H1 (cell line): ENCODE data around the gene DDX56. TPM values are rescaled to one million over a fixed set of nuclear protein-coding genes. Genes with fewer than 3 reads are reported as not detected.
"Not testable (repeated sequence)": the region's sequence is repeated elsewhere in the genome, so short reads cannot be mapped to it uniquely, and the experiment has no call there.

Source experiments
- CTCF ChIA-PET: fragments of 300-600 bp; sonication (Branson Sonifier 250); formaldehyde crosslinking; loops from one replicate; lab custom pipeline; 2021; ENCODE audit not compliant: partially characterized antibody; lab: Charles Lee
- POLR2A ChIA-PET: fragments of 300-600 bp; sonication (Branson Sonifier 250); formaldehyde crosslinking; loops from one replicate; lab custom pipeline; 2021; ENCODE audit warnings: inconsistent platforms; ENCODE audit not compliant: partially characterized antibody; lab: Charles Lee
- DNase-seq, 2 experiments: peaks; one replicate each; pipeline versions ENCODE4 v3.0.0 to v3.0.0-alpha.2; 2010 to 2022; ENCODE audit warnings: low spot score in 2 of 2, low read depth in 1 of 2, mixed read lengths in 1 of 2
- FAIRE-seq: peaks from 2 replicates; lab custom pipeline; 2011; peaks lifted over from hg19 to GRCh38; lab: Jason Lieb, UNC
- H2AFZ ChIP-seq: 2 replicates; pipeline ENCODE4 v1.8.1; 2012; ENCODE audit warnings: low read length, inconsistent platforms
- H2AK5ac ChIP-seq: 2 replicates; pipeline ENCODE4 v1.6.1; 2013; ENCODE audit warnings: low read depth, low read length
- H2BK120ac ChIP-seq: replicated peaks from 2 replicates; pipeline ENCODE3; 2013; ENCODE audit warnings: low read depth, low read length, inconsistent platforms
- H2BK12ac ChIP-seq: 2 replicates; pipeline ENCODE4 v1.6.1; 2013; ENCODE audit warnings: low read depth, low read length
- H2BK15ac ChIP-seq: 2 replicates; pipeline ENCODE4 v1.6.1; 2013; ENCODE audit warnings: low read length
- H2BK20ac ChIP-seq: 2 replicates; pipeline ENCODE4 v1.6.1; 2013; ENCODE audit warnings: low read length
- H2BK5ac ChIP-seq: 2 replicates; pipeline ENCODE4 v1.6.1; 2013; ENCODE audit warnings: low read depth, low read length
- H3K14ac ChIP-seq: 2 replicates; pipeline ENCODE4 v1.6.1; 2013; ENCODE audit warnings: inconsistent platforms; ENCODE audit not compliant: insufficient read length
- H3K18ac ChIP-seq: 2 replicates; pipeline ENCODE4 v1.6.1; 2013; ENCODE audit warnings: low read length; ENCODE audit errors: extremely low read depth
- H3K23ac ChIP-seq: 2 replicates; pipeline ENCODE4 v1.6.1; 2013; ENCODE audit warnings: inconsistent platforms; ENCODE audit not compliant: insufficient read length
- H3K23me2 ChIP-seq: 2 replicates; pipeline ENCODE4 v1.6.1; 2013; ENCODE audit warnings: low read depth, low read length
- H3K27ac ChIP-seq: 2 replicates; pipeline ENCODE4 v1.6.1; 2011; ENCODE audit warnings: low read depth, low read length, inconsistent platforms
- H3K27me3 ChIP-seq, 4 experiments: replicated peaks in 1 of 4; 1 replicate in 1 of 4; 2 replicates in 3 of 4; pipeline versions ENCODE4 v1.6.1 to v1.8.1; 2011 to 2013; ENCODE audit warnings: low read length in 3 of 4, mild to moderate bottlenecking in 3 of 4, inconsistent platforms in 2 of 4, mixed read lengths in 2 of 4, moderate library complexity in 1 of 4; ENCODE audit not compliant: control insufficient read depth in 3 of 4, insufficient read depth in 3 of 4; ENCODE audit errors: extremely low read depth in 1 of 4
- H3K36me3 ChIP-seq, 4 experiments: 2 replicates each; pipeline versions ENCODE4 v1.6.1 to v1.8.1; 2011 to 2013; ENCODE audit warnings: mild to moderate bottlenecking in 4 of 4, low read length in 3 of 4, moderate library complexity in 2 of 4, control low read depth in 1 of 4, inconsistent platforms in 1 of 4; ENCODE audit not compliant: insufficient read depth in 4 of 4, control insufficient read depth in 2 of 4
- H3K4ac ChIP-seq: replicated peaks from 2 replicates; pipeline ENCODE3; 2013; ENCODE audit warnings: low read length, low read depth, mixed read lengths, inconsistent platforms; ENCODE audit not compliant: insufficient read length
- H3K4me1 ChIP-seq, 4 experiments: replicated peaks in 1 of 4; 1 replicate in 1 of 4; 2 replicates in 3 of 4; pipeline versions ENCODE4 v1.6.1 to v1.8.1; 2011 to 2013; ENCODE audit warnings: low read length in 3 of 4, inconsistent platforms in 2 of 4, mixed read lengths in 1 of 4; ENCODE audit not compliant: insufficient read depth in 4 of 4, control insufficient read depth in 3 of 4
- H3K4me2 ChIP-seq, 2 experiments: 2 replicates each; pipeline versions ENCODE4 v1.6.1 to v1.8.1; 2011 to 2013; ENCODE audit warnings: low read depth in 2 of 2, low read length in 2 of 2, control low read depth in 1 of 2, inconsistent platforms in 1 of 2, mild to moderate bottlenecking in 1 of 2; ENCODE audit not compliant: insufficient read depth in 1 of 2
- H3K4me3 ChIP-seq, 4 experiments: fragments of 200-600, 300-600 bp in 1 of 4; sonication (generic), shearing (Covaris generic), sonication (Bioruptor Twin) in 1 of 4; 2 replicates each; pipeline versions ENCODE4 v1.5.1 to v1.8.1; 2011 to 2016; ENCODE audit warnings: low read length in 4 of 4, low read depth in 3 of 4, control low read depth in 2 of 4, inconsistent platforms in 2 of 4, mild to moderate bottlenecking in 2 of 4, mixed read lengths in 1 of 4, moderate library complexity in 1 of 4; ENCODE audit not compliant: insufficient read depth in 2 of 4; ENCODE audit errors: extremely low read depth in 1 of 4
- H3K56ac ChIP-seq: replicated peaks from 2 replicates; pipeline ENCODE3; 2013; ENCODE audit warnings: low read depth, mild to moderate bottlenecking, mixed read lengths, low read length, inconsistent platforms; ENCODE audit not compliant: insufficient read length
- H3K79me1 ChIP-seq: 2 replicates; pipeline ENCODE4 v1.6.1; 2013; ENCODE audit warnings: low read depth, low read length, control low read depth
- H3K79me2 ChIP-seq, 2 experiments: 2 replicates each; pipeline versions ENCODE4 v1.6.1 to v1.8.1; 2012 to 2013; ENCODE audit warnings: low read length in 2 of 2, mild to moderate bottlenecking in 2 of 2, inconsistent platforms in 1 of 2; ENCODE audit not compliant: insufficient read depth in 2 of 2, control insufficient read depth in 1 of 2
- H3K9ac ChIP-seq, 4 experiments: replicated peaks in 1 of 4; 1 replicate in 1 of 4; 2 replicates in 3 of 4; pipeline versions ENCODE4 v1.6.1 to v1.8.1; 2011 to 2013; ENCODE audit warnings: low read depth in 3 of 4, low read length in 3 of 4, control low read depth in 2 of 4, mild to moderate bottlenecking in 2 of 4, moderate library complexity in 2 of 4, inconsistent platforms in 1 of 4; ENCODE audit errors: extremely low read depth in 1 of 4
- H3K9me3 ChIP-seq, 2 experiments: 2 replicates each; pipeline versions ENCODE4 v1.6.1 to v1.8.1; 2012 to 2013; ENCODE audit warnings: mild to moderate bottlenecking in 2 of 2, moderate library complexity in 2 of 2, control low read depth in 1 of 2, inconsistent platforms in 1 of 2, low read depth in 1 of 2, low read length in 1 of 2, mixed read lengths in 1 of 2; ENCODE audit not compliant: insufficient read depth in 2 of 2
- H4K20me1 ChIP-seq, 2 experiments: replicated peaks in 1 of 2; 2 replicates each; pipeline versions ENCODE3 to v1.8.1; 2011 to 2013; ENCODE audit warnings: inconsistent platforms in 2 of 2, low read length in 2 of 2, mild to moderate bottlenecking in 1 of 2; ENCODE audit not compliant: insufficient read depth in 2 of 2, control insufficient read depth in 1 of 2
- H4K5ac ChIP-seq: 2 replicates; pipeline ENCODE4 v1.6.1; 2013; ENCODE audit warnings: low read length, low read depth, mixed read lengths, inconsistent platforms; ENCODE audit not compliant: insufficient read length
- H4K8ac ChIP-seq: 2 replicates; pipeline ENCODE4 v1.8.0; 2013; ENCODE audit warnings: mild to moderate bottlenecking, moderate library complexity, low read length, inconsistent platforms; ENCODE audit not compliant: insufficient read depth; ENCODE audit errors: extremely low read depth
- H4K91ac ChIP-seq: replicated peaks from 2 replicates; pipeline ENCODE3; 2013; ENCODE audit warnings: low read length, mixed read lengths, inconsistent platforms; ENCODE audit not compliant: insufficient read length
- WGBS, 2 experiments: shearing (Covaris generic) in 1 of 2; methylation state at CpG; one replicate each; pipeline versions ENCODE4 v1.1.6 to v1.1.7; 2013 to 2015; ENCODE audit warnings: low lambda C conversion rate in 2 of 2, mixed read lengths in 2 of 2, inconsistent platforms in 1 of 2, low coverage in 1 of 2, missing lambda C conversion rate in 1 of 2; ENCODE audit not compliant: insufficient replicate concordance in 2 of 2, insufficient coverage in 1 of 2, insufficient read length in 1 of 2; ENCODE audit errors: extremely low coverage in 1 of 2, missing lambda C conversion rate in 1 of 2; 5-methylcytosine and 5-hydroxymethylcytosine counted together
- polyA plus RNA-seq, 7 experiments: library from polyadenylated mRNA; depleted of rRNA in 3 of 7; stranded (reverse) in 5 of 7; unstranded in 2 of 7; fragments of >200 nt in 5 of 7; fragments of 200-250 nt in 2 of 7; gene quantifications; 1 replicate in 5 of 7; 2 replicates in 1 of 7; 4 replicates in 1 of 7; pipeline versions ENCODE4 v1.2.1 to v1.2.3, GENCODE V29; 2011 to 2013; ENCODE audit warnings: missing spikeins in 2 of 7, mixed read lengths in 2 of 7
- total RNA-seq: library from RNA; stranded (reverse); fragmentation: NEBNext Ultra II Directional; extraction: Animal tissue kit (Norgen Biotek cat#: 25700); gene quantifications from 2 replicates; pipeline ENCODE4 v1.2.1, GENCODE V29; 2021

DDX56 gene
- total and polyA plus RNA-seq, 2 of the 8 experiments (the other 6 are each of a cell fraction or from before 2014, with no cell fraction given) = 56.9 to 81.6 TPM

DNA sequence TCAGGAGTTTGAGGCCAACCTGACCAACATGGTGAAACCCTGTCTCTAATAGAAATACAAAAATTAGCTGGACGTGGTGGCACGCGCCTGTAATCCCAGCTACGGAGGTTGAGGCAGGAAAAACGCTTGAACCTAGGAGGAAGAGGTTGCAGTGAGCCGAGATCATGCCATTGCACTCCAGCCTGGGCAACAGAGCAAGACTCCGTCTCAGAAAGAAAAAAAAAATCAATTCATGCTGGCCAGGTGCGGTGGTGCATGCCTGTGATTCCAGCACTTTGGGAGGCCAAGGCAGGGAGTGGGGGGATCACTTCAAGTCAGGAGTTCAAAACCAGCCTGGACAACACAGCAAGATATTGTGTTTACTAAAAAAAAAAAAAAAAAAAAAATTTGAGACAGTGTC, 23.5 kb upstream of the DDX56 start:
- H3K56ac ChIP-seq, H4K8ac ChIP-seq, H3K27me3 ChIP-seq, H3K9ac ChIP-seq, H2AK5ac ChIP-seq, H3K27ac ChIP-seq, H3K36me3 ChIP-seq, H3K4me1 ChIP-seq, H2AFZ ChIP-seq, H4K20me1 ChIP-seq, H3K23me2 ChIP-seq, H3K9me3 ChIP-seq, H3K23ac ChIP-seq, H2BK5ac ChIP-seq, DNase-seq, H2BK12ac ChIP-seq, H3K4ac ChIP-seq, H2BK20ac ChIP-seq, H3K4me2 ChIP-seq, H3K18ac ChIP-seq, H2BK15ac ChIP-seq, H2BK120ac ChIP-seq, FAIRE-seq, H3K79me1 ChIP-seq, H3K14ac ChIP-seq, H4K91ac ChIP-seq, H3K4me3 ChIP-seq, H4K5ac ChIP-seq, H3K79me2 ChIP-seq: not testable (repeated sequence)
- WGBS, 2 experiments = 63% methylated on average over 7 of the region's 8 CpGs; no CpG with 5 or more reads in 1 of the 2 experiments
- ChIA-PET POLR2A (interaction anchor here (1.5 kb wide), 1 partner anchor 15 kb away, joined by 6 read pairs; the partner anchor contains the start of gene TMED4), CTCF (interaction anchor here (0.6 to 1.3 kb wide), 3 partner anchors 32 to 1305 kb away, joined by 3 read pairs; no protein-coding TSS in a partner anchor)
